ENCODE measurements around the gene EVA1C. TPM values are rescaled to one million over a fixed set of nuclear protein-coding genes. Genes with fewer than 3 reads are reported as not detected.
A peak's percentile ranks its signal among the peaks of the same experiment; 100 is the strongest.
"Not testable (repeated sequence)": the region's sequence is repeated elsewhere in the genome, so short reads cannot be mapped to it uniquely, and the experiment has no call there.

EVA1C gene
- 10 to 100 TPM; 22.1 to 52.8 TPM for total RNA-seq
- long read RNA-seq, transcript EVA1C-201 (8 exons, 1,998 nt), result major isoform, 29 of 76 reads
- long read RNA-seq, partial matches to known transcripts, result 1 of 76 reads
- long read RNA-seq, other reads (novel, unspliced or antisense), result 37 of 76 reads

- peak; percentile 85 for DNase-seq
- peak; percentile 71 to 80 for ATAC-seq
- intact Hi-C loops (cut with DNase I), result loop anchor here in 1 of 2 donors (2.0 to 5.0 kb wide), 2 partner anchors 40 to 110 kb away; no protein-coding TSS in a partner anchor
Measured at GRCh38 chr21:32412162-32413014, at the start of gene EVA1C. Gene EVA1C, plus strand, starts transcription at chr21:32412706. Its CDS starts 148 bp downstream, at chr21:32412854.

GRCh38 chr21:32364387-32364786 lies 48.1 kb upstream of the EVA1C start:
- intact Hi-C loops (cut with DNase I), result no loop called here
- DNase-seq, result peak; percentile 41
- ATAC-seq, result peak; percentile 50 to 74

GRCh38 chr21:32364796-32365195 lies 47.7 kb upstream of the EVA1C start:
- DNase-seq (no peak), ATAC-seq (no peak)
- intact Hi-C loops (cut with DNase I), result no loop called here

- ATAC-seq (no peak), DNase-seq (no peak)
- intact Hi-C loops (cut with DNase I), result no loop called here
Measured at GRCh38 chr21:32366191-32366590, 46.3 kb upstream of the EVA1C start.

- intact Hi-C loops (cut with DNase I), result no loop called here
- ATAC-seq (no peak), DNase-seq (no peak)
Measured at GRCh38 chr21:32367158-32367557, 45.3 kb upstream of the EVA1C start.

GRCh38 chr21:32368386-32368785 lies 44.1 kb upstream of the EVA1C start:
- intact Hi-C loops (cut with DNase I), result no loop called here
- ATAC-seq, result no peak
- DNase-seq, result no peak

GRCh38 chr21:32368961-32369360 lies 43.5 kb upstream of the EVA1C start:
- intact Hi-C loops (cut with DNase I); ATAC-seq; DNase-seq: not testable (repeated sequence)

GRCh38 chr21:32370998-32371766 lies 41.3 kb upstream of the EVA1C start:
- DNase-seq (no peak), ATAC-seq (no peak)
- intact Hi-C loops (cut with DNase I), result no loop called here

- DNase-seq (no peak), ATAC-seq (peak; percentile 76 to 83)
- intact Hi-C loops (cut with DNase I), result no loop called here
Measured at GRCh38 chr21:32371913-32372314, 40.6 kb upstream of the EVA1C start.

GRCh38 chr21:32372755-32373154 lies 39.8 kb upstream of the EVA1C start:
- ATAC-seq, result no peak
- intact Hi-C loops (cut with DNase I), result no loop called here
- no peak for DNase-seq

- intact Hi-C loops (cut with DNase I), result no loop called here
- DNase-seq (no peak), ATAC-seq (no peak)
Measured at GRCh38 chr21:32377506-32377905, 35.0 kb upstream of the EVA1C start.

- intact Hi-C loops (cut with DNase I), result no loop called here
- ATAC-seq, result no peak
- DNase-seq, result no peak
Measured at GRCh38 chr21:32377991-32378390, 34.5 kb upstream of the EVA1C start.

- intact Hi-C loops (cut with DNase I), result no loop called here
- DNase-seq, result no peak
- peak; percentile 66 to 69 for ATAC-seq
Measured at GRCh38 chr21:32378956-32379355, 33.5 kb upstream of the EVA1C start.

GRCh38 chr21:32380940-32381339 lies 31.6 kb upstream of the EVA1C start:
- DNase-seq, result no peak
- no peak for ATAC-seq
- intact Hi-C loops (cut with DNase I), result no loop called here

- intact Hi-C loops (cut with DNase I), result no loop called here
- no peak for ATAC-seq
- DNase-seq, result no peak
Measured at GRCh38 chr21:32381571-32381970, 30.9 kb upstream of the EVA1C start.

- ATAC-seq (no peak), DNase-seq (no peak)
Measured at GRCh38 chr21:32382108-32382644, 30.3 kb upstream of the EVA1C start.

GRCh38 chr21:32383812-32384211 lies 28.7 kb upstream of the EVA1C start:
- intact Hi-C loops (cut with DNase I), result no loop called here
- ATAC-seq (no peak), DNase-seq (no peak)

More at GRCh38 chr21:32382108-32382644, 30.3 kb upstream of the EVA1C start:
- intact Hi-C loops (cut with DNase I), result no loop called here

- intact Hi-C loops (cut with DNase I), result no loop called here
- ATAC-seq (peak; percentile 71 to 91), DNase-seq (peak; percentile 53)
Measured at GRCh38 chr21:32386195-32386870, 26.2 kb upstream of the EVA1C start.

GRCh38 chr21:32387151-32387550 lies 25.4 kb upstream of the EVA1C start:
- DNase-seq (no peak), ATAC-seq (no peak)
- intact Hi-C loops (cut with DNase I), result no loop called here

Data from left cardiac atrium (tissue), 4 donors.